A673 (cell line): ENCODE results near the gene IL21R. TPM values are rescaled to one million over a fixed set of nuclear protein-coding genes. Genes with fewer than 3 reads are reported as not detected.

Experiments used
- BruUV-seq: library from RNA; stranded (reverse); fragments of 400-500 nt; replicated peaks from 2 replicates; lab custom pipeline; 2021; lab: Mats Ljungman, UMichigan
- CTCF ChIA-PET: fragments of 300-600 bp; sonication (Branson Sonifier 250); formaldehyde crosslinking; loops from one replicate; lab custom pipeline; 2022; ENCODE audit warnings: antibody characterized with exemption; lab: Charles Lee
- POLR2A ChIA-PET: fragments of 300-600 bp; sonication (Branson Sonifier 250); formaldehyde crosslinking; loops from one replicate; lab custom pipeline; 2022; ENCODE audit warnings: antibody characterized with exemption; ENCODE audit not compliant: low non-redundant PET; lab: Charles Lee
- DNase-seq: peaks from one replicate; pipeline ENCODE4 v3.0.0-alpha.2; 2015; ENCODE audit warnings: low spot score
- H3K27ac ChIP-seq: fragments of 200-600 bp; sonication (generic); 2 replicates; pipeline ENCODE4 v1.5.1; 2016; ENCODE audit warnings: mixed run types, low read depth, mild to moderate bottlenecking, mixed read lengths, antibody characterized with exemption, low read length; ENCODE audit not compliant: poor library complexity, severe bottlenecking
- H3K27me3 ChIP-seq: fragments of 200-600 bp; sonication (generic); replicated peaks from 2 replicates; pipeline ENCODE4 v1.6.1; 2017; ENCODE audit warnings: mixed run types, low read depth, mild to moderate bottlenecking, mixed read lengths, antibody characterized with exemption, low read length; ENCODE audit not compliant: insufficient read depth, poor library complexity
- H3K36me3 ChIP-seq: fragments of 200-600 bp; sonication (generic); 2 replicates; pipeline ENCODE4 v1.6.1; 2016; ENCODE audit warnings: mixed run types, mild to moderate bottlenecking, mixed read lengths, antibody characterized with exemption, low read length; ENCODE audit not compliant: insufficient read depth, poor library complexity, severe bottlenecking
- H3K4me1 ChIP-seq: fragments of 200-600 bp; sonication (generic); 2 replicates; pipeline ENCODE4 v1.6.1; 2017; ENCODE audit warnings: mixed run types, mild to moderate bottlenecking, mixed read lengths, antibody characterized with exemption, low read length; ENCODE audit not compliant: insufficient read depth, poor library complexity, severe bottlenecking
- H3K4me3 ChIP-seq: fragments of 200-600 bp; sonication (generic); 2 replicates; pipeline ENCODE4 v1.5.1; 2016; ENCODE audit warnings: low read depth, mixed run types, mild to moderate bottlenecking, mixed read lengths, low read length; ENCODE audit not compliant: poor library complexity, severe bottlenecking
- H3K9me3 ChIP-seq: fragments of 200-600 bp; sonication (generic); 2 replicates; pipeline ENCODE4 v1.6.1; 2016; ENCODE audit warnings: mixed run types, low read depth, mild to moderate bottlenecking, mixed read lengths, antibody characterized with exemption, low read length; ENCODE audit not compliant: poor library complexity, severe bottlenecking
- EZH2 ChIP-seq: fragments of 200-600 bp; sonication (generic); IDR thresholded peaks from 2 replicates; pipeline ENCODE4 v1.6.1; 2017; ENCODE audit warnings: borderline replicate concordance, low read depth, mild to moderate bottlenecking, mixed read lengths, antibody characterized with exemption, low read length; ENCODE audit not compliant: poor library complexity, severe bottlenecking
- intact Hi-C: fragments of 100-400 bp; cut with micrococcal nuclease; formaldehyde crosslinking; loops from one replicate; pipeline ENCODE4 v1.10.0; 2022; ENCODE audit not compliant: unreplicated experiment
- total RNA-seq: library from RNA; stranded (reverse); gene quantifications from 2 replicates; pipeline ENCODE4 v1.2.3, GENCODE V29; 2021
- TF ChIP-seq, protein P1 (sequence below): fragments of 300-800, 200-600 bp; sonication (generic); conservative IDR thresholded peaks from 2 replicates; pipeline ENCODE4 v1.5.1; 2017; ENCODE audit warnings: low read depth, mild to moderate bottlenecking, antibody characterized with exemption, low read length, moderate library complexity, mixed read lengths

IL21R gene
- total RNA-seq, 1 experiment from 2014 or later, result 0.19 TPM

GRCh38 chr16:27473101-27473900 lies 71.3 kb downstream of the IL21R start:
- Histone ChIP-seq H3K9me3 (no peaks in the 10 kb centered on the region), H3K27me3 (no peaks in the 10 kb centered on the region), H3K4me3 (no peak overlapping the region), H3K4me1 (no peaks in the 10 kb centered on the region), H3K36me3 (peaks cover 81% of the 10 kb centered on the region), H3K27ac (no peak overlapping the region)
- TF ChIP-seq, protein P1, sequence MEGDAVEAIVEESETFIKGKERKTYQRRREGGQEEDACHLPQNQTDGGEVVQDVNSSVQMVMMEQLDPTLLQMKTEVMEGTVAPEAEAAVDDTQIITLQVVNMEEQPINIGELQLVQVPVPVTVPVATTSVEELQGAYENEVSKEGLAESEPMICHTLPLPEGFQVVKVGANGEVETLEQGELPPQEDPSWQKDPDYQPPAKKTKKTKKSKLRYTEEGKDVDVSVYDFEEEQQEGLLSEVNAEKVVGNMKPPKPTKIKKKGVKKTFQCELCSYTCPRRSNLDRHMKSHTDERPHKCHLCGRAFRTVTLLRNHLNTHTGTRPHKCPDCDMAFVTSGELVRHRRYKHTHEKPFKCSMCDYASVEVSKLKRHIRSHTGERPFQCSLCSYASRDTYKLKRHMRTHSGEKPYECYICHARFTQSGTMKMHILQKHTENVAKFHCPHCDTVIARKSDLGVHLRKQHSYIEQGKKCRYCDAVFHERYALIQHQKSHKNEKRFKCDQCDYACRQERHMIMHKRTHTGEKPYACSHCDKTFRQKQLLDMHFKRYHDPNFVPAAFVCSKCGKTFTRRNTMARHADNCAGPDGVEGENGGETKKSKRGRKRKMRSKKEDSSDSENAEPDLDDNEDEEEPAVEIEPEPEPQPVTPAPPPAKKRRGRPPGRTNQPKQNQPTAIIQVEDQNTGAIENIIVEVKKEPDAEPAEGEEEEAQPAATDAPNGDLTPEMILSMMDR, result no peak
- TF ChIP-seq EZH2, result no peak
- CTCF ChIA-PET, result no interaction called here
- intact Hi-C loops, result no loop called here
- no TSS peak for BruUV-seq
- no peak for DNase-seq
- POLR2A ChIA-PET, result no interaction called here

DNA sequence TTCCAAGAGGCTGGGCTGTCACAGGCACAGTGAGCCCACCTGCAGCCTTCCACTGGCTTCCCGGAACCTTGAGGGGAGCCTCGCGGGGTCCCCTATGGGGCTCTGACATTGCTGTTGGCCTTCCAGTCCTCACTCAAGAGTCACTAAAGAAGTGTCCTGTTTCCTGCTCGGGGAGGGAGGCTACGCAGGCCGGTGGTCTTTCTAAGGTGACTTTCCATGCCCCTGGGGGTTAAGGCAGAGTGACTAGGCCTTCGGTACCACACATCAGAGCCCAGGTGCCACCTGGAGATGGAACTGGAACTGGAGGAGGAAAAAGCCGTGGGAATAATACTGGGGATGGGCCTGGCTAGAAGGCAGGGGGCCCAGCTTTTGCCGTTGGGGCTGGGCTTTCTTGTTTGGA lies 72.1 kb downstream of the IL21R start:
- H3K27me3 ChIP-seq, result no peaks in the 10 kb centered on the region
- CTCF ChIA-PET, result no interaction called here
- H3K27ac ChIP-seq, result no peak overlapping the region
- no peak overlapping the region for H3K4me3 ChIP-seq
- no peaks in the 10 kb centered on the region for H3K9me3 ChIP-seq
- intact Hi-C loops, result no loop called here
- peaks cover 81% of the 10 kb centered on the region for H3K36me3 ChIP-seq
- H3K4me1 ChIP-seq, result no peaks in the 10 kb centered on the region
- TF ChIP-seq, protein P1, result no peak
- no peak for TF ChIP-seq EZH2
- no TSS peak for BruUV-seq
- POLR2A ChIA-PET, result no interaction called here
- DNase-seq, result no peak

- CTCF ChIA-PET, result no interaction called here
- H3K4me1 ChIP-seq, result no peaks in the 10 kb centered on the region
- no peaks in the 10 kb centered on the region for H3K27me3 ChIP-seq
- peaks cover 75% of the 10 kb centered on the region for H3K36me3 ChIP-seq
- no peak overlapping the region for H3K4me3 ChIP-seq
- DNase-seq, result no peak
- intact Hi-C loops, result no loop called here
- no peak overlapping the region for H3K27ac ChIP-seq
- no peaks in the 10 kb centered on the region for H3K9me3 ChIP-seq
- no TSS peak for BruUV-seq
- TF ChIP-seq, protein P1, result no peak
- no peak for TF ChIP-seq EZH2
- POLR2A ChIA-PET, result no interaction called here
Observed at GRCh38 chr16:27474921-27475320, 72.9 kb downstream of the IL21R start.
